Measurements from ENCODE around the gene TBL1Y. TPM values are rescaled to one million over a fixed set of nuclear protein-coding genes. Genes with fewer than 3 reads are reported as not detected.

TBL1Y gene
- total RNA-seq, 1 donor from 2014 or later, result 0.64 TPM

DNA sequence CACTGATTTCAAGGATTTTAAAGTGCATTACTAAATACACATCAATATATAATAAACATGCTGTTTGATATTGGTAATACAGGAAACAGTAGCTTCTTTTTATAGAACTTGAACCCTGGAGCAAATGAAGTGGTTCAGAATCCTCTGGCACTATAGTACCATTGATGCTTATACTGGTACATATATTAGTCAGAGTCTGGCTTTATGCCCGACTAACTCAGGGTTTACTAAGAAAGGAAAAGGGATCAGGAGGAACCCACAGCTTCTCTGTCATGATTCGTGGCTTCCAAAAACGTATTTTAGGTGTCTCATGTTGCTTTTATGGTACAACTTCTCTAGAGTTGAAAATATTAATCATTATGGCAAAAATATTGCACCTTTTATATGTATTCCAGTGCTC is 72.7 kb downstream of the TBL1Y start:
- FAIRE-seq (no peak), DNase-seq (ENCODE audit: low read depth) (no peak)
- Mint-ChIP-seq H3K4me3 (ENCODE audit: unreplicated experiment) (no peak overlapping the region), H3K36me3 (ENCODE audit: low read depth, unreplicated experiment) (no peaks in the 10 kb centered on the region), H3K27ac (ENCODE audit: unreplicated experiment) (no peak overlapping the region), H3K27me3 (ENCODE audit: low read depth, unreplicated experiment) (no peaks in the 10 kb centered on the region), H3K9me3 (ENCODE audit: unreplicated experiment) (peaks cover 1% of the 10 kb centered on the region), H3K4me1 (ENCODE audit: low read depth, unreplicated experiment) (no peaks in the 10 kb centered on the region)
- no peak overlapping the region for H3K9ac ChIP-seq (ENCODE audit: low read length)
- no peak overlapping the region for H3K4me2 ChIP-seq (ENCODE audit: low read length)
- no peak overlapping the region for H3K27ac ChIP-seq (ENCODE audit: low read depth, low read length)
- H3K4me1 ChIP-seq (ENCODE audit: insufficient read depth, low read length), result no peaks in the 10 kb centered on the region
- no peaks in the 10 kb centered on the region for H4K20me1 ChIP-seq (ENCODE audit: insufficient read depth, low read length)
- no peak overlapping the region for H2AFZ ChIP-seq (ENCODE audit: low read depth, low read length)
- no peaks in the 10 kb centered on the region for H3K36me3 ChIP-seq (ENCODE audit: insufficient read depth, low read length)
- H3K4me3 ChIP-seq (ENCODE audit: insufficient read depth, low read depth, low read length), result no peak overlapping the region
- TF ChIP-seq, protein P1, sequence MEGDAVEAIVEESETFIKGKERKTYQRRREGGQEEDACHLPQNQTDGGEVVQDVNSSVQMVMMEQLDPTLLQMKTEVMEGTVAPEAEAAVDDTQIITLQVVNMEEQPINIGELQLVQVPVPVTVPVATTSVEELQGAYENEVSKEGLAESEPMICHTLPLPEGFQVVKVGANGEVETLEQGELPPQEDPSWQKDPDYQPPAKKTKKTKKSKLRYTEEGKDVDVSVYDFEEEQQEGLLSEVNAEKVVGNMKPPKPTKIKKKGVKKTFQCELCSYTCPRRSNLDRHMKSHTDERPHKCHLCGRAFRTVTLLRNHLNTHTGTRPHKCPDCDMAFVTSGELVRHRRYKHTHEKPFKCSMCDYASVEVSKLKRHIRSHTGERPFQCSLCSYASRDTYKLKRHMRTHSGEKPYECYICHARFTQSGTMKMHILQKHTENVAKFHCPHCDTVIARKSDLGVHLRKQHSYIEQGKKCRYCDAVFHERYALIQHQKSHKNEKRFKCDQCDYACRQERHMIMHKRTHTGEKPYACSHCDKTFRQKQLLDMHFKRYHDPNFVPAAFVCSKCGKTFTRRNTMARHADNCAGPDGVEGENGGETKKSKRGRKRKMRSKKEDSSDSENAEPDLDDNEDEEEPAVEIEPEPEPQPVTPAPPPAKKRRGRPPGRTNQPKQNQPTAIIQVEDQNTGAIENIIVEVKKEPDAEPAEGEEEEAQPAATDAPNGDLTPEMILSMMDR (IDR thresholded peaks at IDR 0.05; ENCODE audit: insufficient read depth, low read depth, low read length), result no peak
- TF ChIP-seq EZH2 (IDR thresholded peaks at IDR 0.05; ENCODE audit: insufficient read depth, low read length), result no peak
- no peaks in the 10 kb centered on the region for H3K79me2 ChIP-seq (ENCODE audit: insufficient read depth, low read length)
- no peaks in the 10 kb centered on the region for H3K9me3 ChIP-seq (ENCODE audit: insufficient read depth, low read depth, low read length)
- H3K27me3 ChIP-seq (ENCODE audit: insufficient read depth, low read length), result no peaks in the 10 kb centered on the region

DNA sequence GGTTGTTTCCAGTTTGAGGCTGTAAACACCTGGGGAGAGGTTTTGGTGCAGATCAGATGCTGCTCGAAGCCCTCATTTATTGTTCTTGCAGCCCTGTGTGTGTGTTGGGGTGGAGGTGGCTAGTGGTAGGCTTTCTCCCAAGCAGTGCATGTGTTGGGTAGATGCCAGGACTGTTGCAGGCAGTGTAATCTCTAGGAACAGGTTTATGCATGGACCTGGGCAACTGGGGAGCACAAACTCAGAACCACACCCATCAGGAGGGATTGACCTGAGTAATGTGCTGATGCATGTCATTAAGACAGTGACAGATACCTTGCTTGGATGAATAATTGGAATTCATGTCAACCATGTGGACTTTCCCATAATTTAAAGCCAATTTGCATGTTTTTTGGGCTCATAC is 77.3 kb downstream of the TBL1Y start:
- no peaks in the 10 kb centered on the region for H3K36me3 Mint-ChIP-seq (ENCODE audit: low read depth, unreplicated experiment)
- Histone ChIP-seq H3K9me3 (ENCODE audit: insufficient read depth, low read depth, low read length) (no peaks in the 10 kb centered on the region), H3K36me3 (ENCODE audit: insufficient read depth, low read length) (no peaks in the 10 kb centered on the region), H2AFZ (ENCODE audit: low read depth, low read length) (no peak overlapping the region), H3K27me3 (ENCODE audit: insufficient read depth, low read length) (no peaks in the 10 kb centered on the region), H3K27ac (ENCODE audit: low read depth, low read length) (no peak overlapping the region), H3K4me3 (ENCODE audit: insufficient read depth, low read depth, low read length) (no peak overlapping the region), H3K4me2 (ENCODE audit: low read length) (no peak overlapping the region), H4K20me1 (ENCODE audit: insufficient read depth, low read length) (no peaks in the 10 kb centered on the region), H3K9ac (ENCODE audit: low read length) (no peak overlapping the region), H3K79me2 (ENCODE audit: insufficient read depth, low read length) (no peaks in the 10 kb centered on the region), H3K4me1 (ENCODE audit: insufficient read depth, low read length) (no peaks in the 10 kb centered on the region)
- no peak overlapping the region for H3K27ac Mint-ChIP-seq (ENCODE audit: unreplicated experiment)
- H3K9me3 Mint-ChIP-seq (ENCODE audit: unreplicated experiment), result no peaks in the 10 kb centered on the region
- FAIRE-seq (no peak), DNase-seq (ENCODE audit: low read depth) (no peak)
- no peak overlapping the region for H3K4me3 Mint-ChIP-seq (ENCODE audit: unreplicated experiment)
- H3K4me1 Mint-ChIP-seq (ENCODE audit: low read depth, unreplicated experiment), result no peaks in the 10 kb centered on the region
- TF ChIP-seq, protein P1 (IDR thresholded peaks at IDR 0.05; ENCODE audit: insufficient read depth, low read depth, low read length), result no peak
- TF ChIP-seq EZH2 (IDR thresholded peaks at IDR 0.05; ENCODE audit: insufficient read depth, low read length), result no peak
- H3K27me3 Mint-ChIP-seq (ENCODE audit: low read depth, unreplicated experiment), result no peaks in the 10 kb centered on the region

DNA sequence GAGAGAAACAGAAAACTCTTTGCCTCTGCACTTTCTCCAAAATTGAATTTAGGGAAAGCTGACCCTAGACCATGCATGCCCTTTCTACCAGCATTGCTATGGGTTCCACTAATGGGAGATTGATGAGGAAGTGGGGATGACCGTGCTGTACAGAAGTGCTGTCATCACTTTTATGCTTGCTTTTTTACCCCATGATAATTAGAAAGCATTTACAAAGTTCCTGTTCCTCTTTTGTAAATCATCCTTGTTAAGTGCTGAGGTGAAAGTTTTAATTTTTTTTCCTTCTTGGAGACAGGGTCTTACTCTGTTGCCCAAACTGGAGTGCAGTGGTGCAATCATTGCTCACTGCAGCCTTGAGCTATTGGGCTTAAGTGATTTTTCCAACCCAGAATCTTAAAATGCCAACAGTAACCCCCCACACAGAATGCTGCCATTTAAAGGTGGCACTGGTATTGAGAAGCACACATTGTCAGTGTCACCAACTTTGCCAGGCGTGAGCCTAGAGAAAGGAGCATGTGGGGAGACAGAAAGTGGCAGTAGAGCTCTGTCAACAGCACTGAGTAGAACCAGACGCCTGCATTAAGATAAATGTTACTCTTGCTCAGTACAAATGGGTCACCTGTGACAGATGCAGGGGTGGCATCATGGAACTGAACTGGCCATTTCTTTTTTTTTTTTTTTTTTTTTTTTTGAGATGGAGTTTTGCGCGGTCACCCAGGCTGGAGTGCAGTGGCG is 79.6 kb downstream of the TBL1Y start:
- Mint-ChIP-seq H3K27me3 (ENCODE audit: low read depth, unreplicated experiment) (no peaks in the 10 kb centered on the region), H3K27ac (ENCODE audit: unreplicated experiment) (no peak overlapping the region), H3K4me1 (ENCODE audit: low read depth, unreplicated experiment) (no peaks in the 10 kb centered on the region), H3K4me3 (ENCODE audit: unreplicated experiment) (no peak overlapping the region), H3K36me3 (ENCODE audit: low read depth, unreplicated experiment) (no peaks in the 10 kb centered on the region), H3K9me3 (ENCODE audit: unreplicated experiment) (no peaks in the 10 kb centered on the region)
- TF ChIP-seq, protein P1 (IDR thresholded peaks at IDR 0.05; ENCODE audit: insufficient read depth, low read depth, low read length), result no peak
- TF ChIP-seq EZH2 (IDR thresholded peaks at IDR 0.05; ENCODE audit: insufficient read depth, low read length), result no peak
- no peaks in the 10 kb centered on the region for H3K4me1 ChIP-seq (ENCODE audit: insufficient read depth, low read length)
- H3K9me3 ChIP-seq (ENCODE audit: insufficient read depth, low read depth, low read length), result no peaks in the 10 kb centered on the region
- H4K20me1 ChIP-seq (ENCODE audit: insufficient read depth, low read length), result no peaks in the 10 kb centered on the region
- no peak overlapping the region for H3K4me3 ChIP-seq (ENCODE audit: insufficient read depth, low read depth, low read length)
- FAIRE-seq, result no peak
- H2AFZ ChIP-seq (ENCODE audit: low read depth, low read length), result no peak overlapping the region
- H3K9ac ChIP-seq (ENCODE audit: low read length), result no peak overlapping the region
- DNase-seq (ENCODE audit: low read depth), result no peak
- no peaks in the 10 kb centered on the region for H3K27me3 ChIP-seq (ENCODE audit: insufficient read depth, low read length)
- H3K79me2 ChIP-seq (ENCODE audit: insufficient read depth, low read length), result no peaks in the 10 kb centered on the region
- H3K4me2 ChIP-seq (ENCODE audit: low read length), result no peak overlapping the region
- no peak overlapping the region for H3K27ac ChIP-seq (ENCODE audit: low read depth, low read length)
- H3K36me3 ChIP-seq (ENCODE audit: insufficient read depth, low read length), result no peaks in the 10 kb centered on the region

Data from astrocyte (in vitro differentiated cells and primary cell).